Midbrain (tissue), 1 donor: Measurements from ENCODE around the gene MMP7.

Experiments used
- DNase-seq: peaks from one replicate; lab custom pipeline; 2025; lab: John Stamatoyannopoulos, UW

Gene MMP7, protein sequence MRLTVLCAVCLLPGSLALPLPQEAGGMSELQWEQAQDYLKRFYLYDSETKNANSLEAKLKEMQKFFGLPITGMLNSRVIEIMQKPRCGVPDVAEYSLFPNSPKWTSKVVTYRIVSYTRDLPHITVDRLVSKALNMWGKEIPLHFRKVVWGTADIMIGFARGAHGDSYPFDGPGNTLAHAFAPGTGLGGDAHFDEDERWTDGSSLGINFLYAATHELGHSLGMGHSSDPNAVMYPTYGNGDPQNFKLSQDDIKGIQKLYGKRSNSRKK

DNA sequence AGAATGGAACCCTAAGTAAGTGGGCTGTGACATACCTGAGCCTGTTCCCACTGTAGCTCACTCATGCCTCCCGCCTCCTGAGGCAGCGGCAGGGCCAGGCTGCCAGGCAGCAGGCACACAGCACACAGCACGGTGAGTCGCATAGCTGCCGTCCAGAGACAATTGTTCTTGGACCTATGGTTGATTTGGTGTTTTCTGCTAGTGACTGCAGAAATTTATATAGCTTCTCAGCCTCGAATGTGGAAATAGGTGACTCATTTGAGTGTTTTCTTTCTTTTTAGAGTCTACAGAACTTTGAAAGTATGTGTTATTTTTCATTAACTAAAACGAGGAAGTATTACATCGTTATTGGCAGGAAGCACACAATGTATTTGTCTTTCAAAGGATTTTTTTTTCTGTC, at the start of gene MMP7:
Gene MMP7 (minus strand): TSS at position 190 of the 400 bp plus-strand sequence. CDS start 47 bp downstream, at position 143.
- DNase-seq = no peak

DNA sequence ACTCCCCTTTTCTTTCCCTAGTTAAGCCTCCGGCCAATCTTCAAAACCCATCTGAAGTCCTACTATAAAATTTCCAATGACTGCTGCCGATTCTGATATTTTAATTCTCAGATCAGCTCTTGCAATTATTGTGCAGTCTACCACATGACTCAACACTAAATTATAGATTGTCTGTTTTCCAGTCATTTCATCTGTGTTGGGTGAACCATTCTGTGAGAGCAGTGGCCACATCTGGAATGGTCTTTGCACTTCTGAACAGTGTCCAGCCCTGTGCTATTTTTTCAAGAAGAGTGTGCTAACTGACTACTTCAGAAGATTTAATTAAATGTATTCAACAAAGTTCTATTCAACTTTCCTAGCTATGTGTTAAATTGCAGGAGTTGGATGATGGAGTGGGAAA, 47.2 kb upstream of the MMP7 start:
- DNase-seq = no peak

DNA sequence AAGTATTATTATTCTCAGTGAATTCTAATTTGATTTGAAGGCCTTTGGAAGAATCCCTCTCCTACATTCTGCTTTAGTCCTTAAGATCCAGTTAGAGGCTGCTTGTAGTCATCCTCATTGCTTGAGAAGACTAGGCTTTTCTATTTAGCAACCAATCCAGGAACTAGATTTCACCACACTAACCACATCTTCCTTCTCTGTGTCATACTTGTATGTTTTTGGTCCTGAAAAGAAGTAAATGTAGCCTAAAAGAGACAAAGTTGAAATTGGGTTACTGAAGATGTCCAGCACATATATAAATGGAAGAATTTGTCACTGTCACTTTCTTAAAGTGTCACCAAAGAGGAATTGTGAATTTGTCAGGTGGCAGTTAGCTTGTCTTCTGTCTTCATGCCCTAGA, 46.6 kb upstream of the MMP7 start:
- no peak for DNase-seq

DNA sequence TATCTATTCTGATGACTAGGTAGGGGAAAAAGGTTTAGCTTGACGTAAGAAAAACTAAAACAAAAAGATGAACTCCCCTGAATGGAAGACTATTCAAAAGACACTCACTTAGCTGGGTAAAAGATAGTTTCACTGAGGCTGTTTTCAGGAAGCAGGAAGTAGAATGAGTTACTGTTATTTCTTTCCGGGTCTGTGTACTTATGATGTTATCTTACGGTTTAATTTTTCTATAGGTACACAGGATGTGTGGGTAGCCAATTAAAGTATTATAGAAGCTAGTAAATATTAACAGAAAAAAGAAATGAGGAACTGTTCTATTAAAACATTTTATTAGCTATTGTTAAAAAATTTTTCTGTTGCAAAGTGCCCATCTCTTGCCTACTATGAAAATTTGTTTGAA, 45.8 kb upstream of the MMP7 start:
- DNase-seq = no peak

DNA sequence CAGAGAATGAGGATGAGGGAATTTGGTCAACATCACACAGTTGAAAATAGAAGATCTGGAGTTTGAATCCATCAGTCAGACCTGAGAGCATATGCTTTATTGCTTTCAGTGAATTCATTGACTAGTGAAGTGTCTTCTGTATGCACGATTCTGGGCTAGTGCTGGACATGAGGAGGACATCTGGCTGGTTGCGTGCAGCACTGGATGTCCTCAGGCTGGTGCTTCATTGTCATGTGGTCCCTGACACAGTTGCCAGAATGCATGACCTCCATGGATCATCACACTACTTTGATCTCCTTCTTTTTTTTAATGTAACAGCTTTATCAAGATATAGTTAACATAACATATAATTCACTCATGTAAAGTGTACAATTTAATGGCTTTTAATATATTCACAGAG, 44.5 kb upstream of the MMP7 start:
- DNase-seq = no peak

DNA sequence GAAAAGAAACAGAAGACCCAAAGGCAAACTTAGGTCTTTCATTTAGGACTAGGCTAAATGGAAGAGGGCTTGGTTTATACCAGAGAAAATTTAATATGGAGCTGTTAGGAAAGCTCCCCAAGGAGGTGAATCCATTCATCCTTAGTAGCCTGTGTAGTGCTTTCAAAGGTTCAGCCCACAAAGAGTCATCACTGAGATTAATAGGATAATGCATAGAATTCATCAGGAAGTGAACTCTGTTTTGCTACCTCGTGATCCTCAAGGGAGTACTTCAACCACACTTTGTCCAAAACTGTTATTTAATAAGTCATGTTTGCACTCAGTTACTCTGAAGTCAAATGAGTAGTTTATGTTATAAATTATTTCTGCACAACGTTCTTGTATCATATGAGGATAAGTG, 43.3 kb upstream of the MMP7 start:
- DNase-seq = no peak

DNA sequence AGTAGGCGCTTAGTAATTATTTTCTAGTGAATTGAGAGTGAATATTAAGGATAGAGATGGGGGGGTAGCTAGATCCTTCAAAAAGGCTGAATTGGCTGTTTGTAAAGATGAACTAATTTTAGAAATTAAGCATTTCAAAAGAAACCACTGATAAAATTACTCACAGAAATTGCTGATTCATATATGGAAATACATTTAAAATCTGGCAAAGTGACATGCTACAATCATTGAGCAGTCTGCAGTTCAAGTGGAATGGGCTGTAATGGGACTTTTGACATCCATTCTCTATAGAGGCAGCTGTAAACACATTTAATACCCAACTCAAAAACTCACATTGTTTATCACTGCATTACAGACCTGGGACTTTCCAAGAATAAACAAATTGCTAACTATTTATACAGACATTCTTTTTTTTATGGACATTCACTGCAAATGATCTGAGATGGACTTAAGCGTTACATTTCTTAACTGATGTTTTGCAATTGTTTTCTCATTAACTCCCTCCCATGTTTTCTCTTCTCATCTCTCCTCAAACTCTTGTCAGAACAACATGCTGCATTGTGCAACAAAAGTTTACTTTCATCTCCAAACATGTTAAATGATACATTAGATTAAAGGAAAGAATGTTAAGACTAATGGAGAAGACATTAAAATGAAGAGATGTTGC, 42.1 kb upstream of the MMP7 start:
- no peak for DNase-seq

DNA sequence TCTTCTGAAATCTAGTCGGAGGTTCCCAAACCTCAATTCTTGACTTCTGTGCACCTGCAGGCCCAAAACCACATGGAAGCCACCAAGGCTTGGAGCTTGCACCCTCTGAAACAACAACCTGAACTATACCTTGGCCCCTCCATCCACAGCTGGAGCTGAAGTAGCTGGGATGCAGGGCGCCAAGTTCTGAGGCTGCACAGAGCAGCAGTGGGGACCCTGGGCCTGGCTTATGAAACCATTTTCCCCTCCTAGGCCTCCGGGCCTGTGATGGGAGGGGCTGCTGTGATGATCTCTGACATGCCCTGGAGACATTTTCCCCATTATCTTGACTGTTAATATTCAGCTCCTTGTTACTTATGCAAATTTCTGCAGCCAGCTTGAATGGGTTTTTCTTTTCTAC, 38.3 kb upstream of the MMP7 start:
- no peak for DNase-seq

DNA sequence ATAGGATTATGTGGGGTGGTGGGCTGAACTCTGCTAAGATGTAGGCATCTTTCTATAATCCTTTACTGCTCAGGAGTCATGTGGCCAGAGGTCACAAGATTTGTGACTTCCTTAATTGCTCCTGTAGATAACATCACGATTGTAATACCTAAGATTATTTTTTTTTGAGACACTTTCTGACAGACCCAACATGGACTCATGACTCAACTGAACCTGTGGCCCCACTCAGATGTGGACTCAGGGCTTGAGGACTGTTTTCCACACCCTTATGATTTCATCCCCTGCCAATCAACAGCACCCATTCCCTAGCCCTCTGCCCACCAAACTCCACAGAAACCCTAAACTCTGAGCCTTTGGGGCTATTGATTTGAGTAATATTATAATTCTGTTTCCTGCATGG, 35.6 kb upstream of the MMP7 start:
- no peak for DNase-seq

DNA sequence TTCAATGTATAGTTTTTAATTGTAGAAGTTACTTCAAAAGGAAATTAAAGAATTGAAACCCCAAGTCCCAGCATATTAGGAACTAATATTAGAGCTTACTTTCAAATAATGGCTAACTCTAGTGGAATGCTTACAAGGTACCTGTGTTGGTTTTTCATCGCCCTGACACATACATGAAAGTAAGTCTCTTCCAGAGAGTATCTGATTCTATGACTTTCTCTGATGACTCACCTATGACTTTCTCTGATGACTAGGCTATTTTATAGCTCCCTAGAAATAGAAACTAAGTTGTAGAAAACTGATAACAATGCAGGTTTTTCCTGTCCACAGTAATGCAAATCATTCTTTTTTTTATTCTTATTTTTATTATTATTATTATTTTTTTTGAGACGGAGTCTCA, 33.6 kb upstream of the MMP7 start:
- DNase-seq = no peak

DNA sequence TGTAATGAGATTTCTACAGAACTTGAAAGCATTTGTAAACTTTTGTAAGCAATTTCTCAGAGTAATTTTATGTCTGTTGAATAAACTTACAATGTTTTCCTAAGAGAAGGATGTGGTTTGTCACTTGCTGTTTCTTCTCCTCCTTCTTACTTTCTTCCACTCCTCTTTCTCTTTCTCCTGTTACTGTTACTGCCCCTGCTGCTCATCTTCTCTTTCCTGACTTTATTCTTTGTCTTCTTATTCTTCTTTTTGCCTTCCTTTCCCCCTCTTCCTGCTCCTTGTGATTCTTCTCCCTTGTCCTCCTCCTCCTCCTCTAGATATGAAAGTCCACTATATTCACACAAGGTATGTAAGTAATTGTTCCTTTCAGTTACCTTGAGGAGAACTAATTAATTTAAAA, 31.1 kb upstream of the MMP7 start:
- DNase-seq = no peak

DNA sequence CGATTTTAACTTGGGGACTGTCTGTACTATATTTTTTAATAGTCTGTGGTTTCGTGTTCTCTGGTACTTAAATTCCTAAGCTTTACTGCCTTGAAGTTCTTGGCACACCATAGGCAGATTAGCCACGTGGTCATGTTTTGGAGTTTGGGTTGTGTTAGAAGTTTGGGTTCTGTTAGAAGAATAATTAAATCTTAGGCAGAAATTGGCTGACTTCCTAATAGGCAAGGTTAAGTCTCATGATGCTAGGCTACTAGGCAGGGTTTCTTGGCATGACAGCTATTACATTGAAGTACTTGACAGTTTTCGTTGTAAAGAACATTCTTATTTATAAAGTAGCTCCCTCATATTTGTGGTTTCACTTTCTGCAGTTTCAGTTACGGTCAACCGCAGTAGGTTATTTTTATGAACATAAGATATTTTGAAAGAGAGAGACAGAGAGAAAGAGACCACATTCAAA, 30.0 kb upstream of the MMP7 start:
- peak; percentile 49 for DNase-seq

DNA sequence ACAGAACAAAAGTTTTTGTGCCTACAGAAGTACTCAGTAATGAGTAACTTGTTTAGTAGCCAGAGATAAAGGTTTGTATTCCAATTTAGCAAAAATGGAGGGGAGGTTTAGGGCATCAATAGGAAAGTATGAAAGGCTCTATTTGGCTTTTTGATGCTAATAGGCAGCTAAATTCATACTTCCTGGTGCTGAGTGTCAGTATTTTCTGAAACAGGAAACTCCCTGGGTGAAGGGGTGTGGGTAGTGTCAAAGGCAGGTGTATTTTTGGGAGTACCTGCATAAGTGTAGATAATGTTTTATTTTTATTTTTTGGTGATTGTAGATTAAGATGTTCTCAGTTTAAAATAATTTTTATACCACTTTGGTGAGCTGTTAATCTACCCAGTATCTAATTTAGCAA, 29.3 kb upstream of the MMP7 start:
- DNase-seq = no peak

DNA sequence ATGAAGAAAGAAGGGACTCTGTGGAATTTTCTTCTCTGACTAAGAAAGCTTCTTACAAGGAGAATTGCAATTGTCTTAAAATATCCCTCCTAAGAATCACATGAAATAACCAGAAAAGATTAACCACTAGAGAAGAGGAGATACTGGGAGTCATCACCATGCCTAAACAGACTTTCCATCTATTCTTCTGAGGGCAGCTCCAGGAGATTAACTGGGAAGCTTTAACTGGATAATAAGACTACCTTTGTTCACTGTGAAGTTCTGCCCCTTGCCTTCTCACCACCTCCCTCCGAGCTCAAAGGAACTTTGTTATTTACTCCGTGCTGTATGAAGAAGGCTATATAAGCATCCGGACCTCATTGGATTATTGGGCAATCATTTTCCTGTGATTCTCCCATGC, 24.5 kb upstream of the MMP7 start:
- no peak for DNase-seq

DNA sequence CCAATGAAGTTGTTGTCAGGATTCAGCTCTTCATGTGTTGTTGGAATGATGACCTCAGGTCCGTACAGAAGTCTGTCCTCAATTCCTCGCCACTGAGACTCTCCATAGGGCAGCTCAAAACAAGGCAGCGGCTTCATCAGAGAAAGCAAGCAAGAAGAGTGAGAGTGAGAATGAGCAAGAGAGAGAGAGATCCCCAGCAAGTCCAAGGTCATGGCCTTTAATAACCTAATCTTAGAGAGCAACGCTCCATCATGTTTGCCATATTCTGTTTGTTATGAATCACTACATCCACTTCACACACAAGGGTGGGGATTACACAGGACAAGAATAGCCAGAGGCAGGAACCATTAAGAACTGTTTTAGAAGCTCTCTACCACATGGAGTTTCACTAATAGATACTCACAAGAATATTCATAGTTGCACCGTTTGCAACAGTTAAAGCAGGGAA, 23.3 kb upstream of the MMP7 start:
- DNase-seq = no peak

DNA sequence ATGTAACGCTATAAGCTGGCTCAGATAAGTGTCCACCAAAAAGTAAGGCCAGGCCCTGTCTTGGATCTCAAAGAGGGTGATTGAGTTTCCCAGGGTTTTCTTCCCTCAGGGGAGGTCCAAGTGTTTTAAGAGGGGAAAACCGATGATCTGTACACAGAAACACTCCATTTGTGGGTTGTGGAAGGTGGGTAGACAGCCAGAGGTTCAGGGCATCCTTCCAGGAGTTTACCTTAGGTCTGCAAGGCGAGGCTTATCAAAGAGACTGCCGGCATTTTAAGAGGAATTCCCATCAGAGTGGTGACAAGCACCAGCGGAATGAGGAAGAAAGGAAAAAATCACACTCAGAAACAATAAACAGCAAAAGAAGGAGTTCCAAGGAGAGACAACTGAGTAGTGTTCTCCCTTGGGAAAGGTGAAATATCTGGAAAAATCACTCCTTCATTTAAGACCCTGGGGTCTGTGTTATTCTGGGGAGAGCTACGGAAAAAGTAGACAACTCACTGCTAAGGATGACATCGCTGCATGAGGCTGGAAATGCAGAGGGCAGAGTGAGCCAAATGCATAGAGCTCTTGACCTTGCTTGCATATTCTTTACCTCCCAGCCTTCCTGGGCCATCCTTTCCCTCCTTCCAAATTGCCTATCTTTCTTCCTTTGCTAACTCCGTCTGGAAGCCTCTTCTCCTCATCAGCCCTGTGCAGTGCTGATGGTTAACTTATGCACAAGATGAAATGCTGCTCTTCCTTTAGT, 22.1 kb upstream of the MMP7 start:
- no peak for DNase-seq

DNA sequence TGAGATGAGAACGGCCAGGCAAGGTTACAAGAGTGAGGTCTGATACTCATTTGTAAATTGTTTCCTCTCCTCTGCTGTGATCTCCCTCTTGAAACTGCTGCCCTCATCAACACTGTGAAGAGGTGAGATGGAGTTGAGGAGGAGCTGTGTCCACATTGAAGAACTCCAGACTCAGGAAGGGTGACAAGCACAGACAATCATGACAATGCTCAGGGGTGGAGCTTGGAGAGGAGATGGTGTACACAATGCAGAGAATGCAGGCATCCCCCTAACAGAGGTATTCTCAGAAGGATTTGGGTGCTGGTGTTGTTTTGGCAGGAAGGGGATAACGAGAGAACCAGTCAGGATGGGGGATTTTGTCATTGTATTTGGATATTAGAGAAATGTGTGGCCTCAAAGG, 21.5 kb upstream of the MMP7 start:
- DNase-seq = no peak

DNA sequence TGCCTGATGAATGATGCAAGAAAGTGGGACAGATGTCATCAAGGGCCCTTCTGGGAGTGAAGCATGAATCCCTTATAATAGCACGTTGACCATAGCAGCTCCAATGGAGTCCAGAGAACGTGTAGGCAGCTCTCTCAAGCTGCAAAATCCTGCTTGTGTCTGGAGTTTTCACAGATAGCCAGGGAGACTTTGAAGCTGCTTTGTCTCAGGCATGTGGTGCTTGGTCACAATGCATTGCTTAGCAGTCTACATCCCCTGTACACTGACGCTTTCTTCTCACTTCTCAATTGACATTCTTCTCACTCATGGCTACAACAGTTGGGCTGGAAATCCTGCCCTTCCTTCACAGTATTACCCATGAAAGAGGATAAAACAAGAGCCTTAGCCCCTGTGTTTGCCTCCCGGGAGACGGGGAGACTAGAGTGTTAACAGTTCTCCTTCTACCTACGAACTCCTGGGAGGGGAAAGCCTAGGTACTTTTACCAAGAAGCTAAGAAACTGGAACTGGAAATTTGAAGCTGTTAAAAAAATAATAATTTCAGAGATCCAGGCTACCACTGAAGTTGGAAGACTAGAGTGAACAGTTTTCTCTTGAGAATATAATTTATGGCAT, 20.7 kb upstream of the MMP7 start:
- no peak for DNase-seq

DNA sequence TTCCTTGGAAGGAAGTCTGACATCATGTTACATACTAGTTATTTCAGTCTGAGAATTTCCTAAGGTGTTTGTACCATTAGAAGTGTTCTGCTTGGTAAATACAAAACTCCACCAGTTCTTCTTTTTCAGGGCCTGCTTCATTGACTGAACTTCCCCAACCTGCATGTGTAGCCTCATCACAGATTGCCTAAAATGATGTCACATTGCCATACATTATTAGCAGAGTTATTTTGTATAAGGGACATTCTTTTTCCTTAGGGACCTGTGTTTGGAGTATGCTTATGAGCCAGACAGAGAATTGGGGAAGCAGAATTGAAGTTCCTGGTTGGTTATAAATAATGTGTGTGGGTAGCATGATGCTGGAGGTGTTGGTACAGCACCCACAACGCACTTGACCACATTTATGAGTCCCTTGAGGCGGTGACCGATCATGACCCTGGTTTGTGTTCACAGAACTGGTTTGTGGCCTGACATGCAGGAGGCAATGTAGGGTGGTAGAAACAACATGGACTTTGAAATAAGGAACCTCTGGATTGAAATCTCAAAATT, 16.4 kb upstream of the MMP7 start:
- DNase-seq = no peak

DNA sequence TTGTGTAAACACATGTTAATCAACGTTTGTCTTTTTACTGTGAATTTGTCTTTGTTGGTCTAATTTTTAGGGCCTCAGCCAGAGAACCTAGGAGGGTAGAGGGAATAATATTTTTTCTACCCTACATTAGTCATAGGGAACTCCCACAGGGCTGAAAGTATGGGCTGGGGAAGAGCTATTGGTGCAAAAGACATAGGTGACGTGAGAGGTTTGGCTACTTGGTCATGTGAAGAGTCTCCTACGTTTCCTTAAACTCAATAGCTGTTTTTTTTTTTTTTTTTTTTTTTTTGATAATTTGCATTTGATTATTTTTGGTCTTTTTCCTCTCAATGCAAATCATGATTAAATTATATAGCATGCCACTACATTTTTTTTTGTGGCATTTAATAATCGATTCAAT, 15.9 kb upstream of the MMP7 start:
- no peak for DNase-seq

DNA sequence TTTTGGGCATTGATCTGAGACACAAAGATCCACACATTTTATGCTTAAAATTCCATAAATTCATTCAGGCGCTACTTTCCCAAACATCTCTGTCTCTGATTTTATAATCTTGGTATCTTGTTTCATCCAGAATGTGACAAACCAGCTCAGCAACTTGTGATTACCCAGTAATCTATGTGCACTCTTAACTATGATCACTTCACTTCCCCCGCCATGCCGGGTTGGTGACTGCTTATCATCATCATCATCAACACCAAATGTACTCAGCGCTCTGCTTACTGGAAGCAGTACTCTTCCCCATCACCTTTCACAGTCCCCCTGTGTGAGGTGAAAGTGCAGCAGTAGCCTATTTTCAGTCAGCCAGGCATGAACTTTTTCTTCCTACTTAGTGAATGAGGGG, 15.2 kb upstream of the MMP7 start:
- no peak for DNase-seq

DNA sequence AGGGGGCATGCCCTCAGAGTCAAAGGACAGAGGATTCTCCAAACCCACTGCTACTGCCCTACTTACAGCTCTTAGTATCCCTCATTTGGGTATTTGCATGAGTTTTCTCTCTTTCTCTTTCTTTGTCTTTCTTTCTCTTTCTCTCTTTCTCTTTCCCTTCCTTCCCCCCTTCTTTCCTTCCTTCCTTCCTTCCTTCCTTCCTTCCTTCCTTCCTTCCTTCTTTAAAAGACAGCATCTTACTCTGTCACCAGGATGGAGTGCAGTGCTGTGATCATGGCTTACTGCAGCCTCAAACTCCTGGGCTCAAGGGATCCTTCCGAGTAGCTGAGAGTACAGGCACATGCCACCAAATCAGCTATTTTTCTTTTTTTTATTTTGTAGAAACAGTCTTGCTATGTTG, 14.0 kb upstream of the MMP7 start:
- no peak for DNase-seq
